GM19240 (cell line): ENCODE results near the gene M1AP.

Experiments used
- DNase-seq: peaks from one replicate; pipeline ENCODE4 v3.0.0; 2011; ENCODE audit warnings: low spot score; ENCODE audit not compliant: insufficient read length

Gene M1AP

GRCh38 chr2:74597410-74597809 lies 50.7 kb downstream of the M1AP start:
- DNase-seq: no peak

- no peak for DNase-seq
Observed at GRCh38 chr2:74596584-74596983, 51.5 kb downstream of the M1AP start.

GRCh38 chr2:74593826-74594772 lies 54.0 kb downstream of the M1AP start:
- no peak for DNase-seq

GRCh38 chr2:74588664-74589063 lies 59.5 kb downstream of the M1AP start:
- DNase-seq: no peak

- DNase-seq: peak; percentile 35
Observed at GRCh38 chr2:74587664-74588277, 60.4 kb downstream of the M1AP start.

GRCh38 chr2:74585406-74586185 lies 62.5 kb downstream of the M1AP start:
- DNase-seq: no peak

GRCh38 chr2:74584088-74584645 lies 64.0 kb downstream of the M1AP start:
- no peak for DNase-seq

- no peak for DNase-seq
Observed at GRCh38 chr2:74583504-74583903, 64.6 kb downstream of the M1AP start.

GRCh38 chr2:74582184-74582583 lies 65.9 kb downstream of the M1AP start:
- DNase-seq: no peak

- DNase-seq: no peak
Observed at GRCh38 chr2:74581463-74581862, 66.7 kb downstream of the M1AP start.

- DNase-seq: no peak
Observed at GRCh38 chr2:74578408-74578807, 69.7 kb downstream of the M1AP start.

GRCh38 chr2:74577448-74577847 lies 70.7 kb downstream of the M1AP start:
- no peak for DNase-seq

GRCh38 chr2:74576863-74577229 lies 71.3 kb downstream of the M1AP start:
- no peak for DNase-seq

GRCh38 chr2:74576211-74576862 lies 71.8 kb downstream of the M1AP start:
- no peak for DNase-seq

- DNase-seq: no peak
Observed at GRCh38 chr2:74575320-74575719, 72.8 kb downstream of the M1AP start.

GRCh38 chr2:74573747-74574562 lies 74.2 kb downstream of the M1AP start:
- no peak for DNase-seq

GRCh38 chr2:74572178-74572925 lies 75.8 kb downstream of the M1AP start:
- DNase-seq: no peak

GRCh38 chr2:74571058-74571457 lies 77.1 kb downstream of the M1AP start:
- DNase-seq: no peak

GRCh38 chr2:74569686-74570085 lies 78.4 kb downstream of the M1AP start:
- DNase-seq: no peak

GRCh38 chr2:74567881-74568280 lies 80.2 kb downstream of the M1AP start:
- DNase-seq: no peak
